Fibroblast of peridontal ligament (primary cell): Measurements from ENCODE around the gene KRTAP25-1.

Experiments used
- DNase-seq: peaks from one replicate; pipeline ENCODE4 v3.0.0-alpha.2; 2010; ENCODE audit errors: extremely low read depth

The KRTAP25-1 gene

DNA sequence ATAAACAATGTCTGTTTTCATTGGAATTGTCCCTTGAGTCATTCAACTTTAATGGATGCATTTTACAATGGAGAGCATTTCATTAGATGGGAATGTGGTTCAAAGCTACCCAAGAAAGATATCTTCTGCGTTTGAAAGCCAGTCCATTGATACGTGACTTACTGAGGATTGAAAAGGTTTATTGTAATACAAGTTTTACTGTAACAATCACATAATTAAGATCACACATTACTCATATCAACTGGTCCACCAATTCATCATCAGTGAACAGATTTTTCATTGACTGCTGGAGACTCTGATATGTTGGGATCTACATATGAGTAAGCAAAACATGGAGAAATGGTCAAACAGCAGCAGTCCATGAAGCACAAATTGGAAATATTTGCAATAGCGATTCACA is 39.4 kb downstream of the KRTAP25-1 start:
- no peak for DNase-seq

DNA sequence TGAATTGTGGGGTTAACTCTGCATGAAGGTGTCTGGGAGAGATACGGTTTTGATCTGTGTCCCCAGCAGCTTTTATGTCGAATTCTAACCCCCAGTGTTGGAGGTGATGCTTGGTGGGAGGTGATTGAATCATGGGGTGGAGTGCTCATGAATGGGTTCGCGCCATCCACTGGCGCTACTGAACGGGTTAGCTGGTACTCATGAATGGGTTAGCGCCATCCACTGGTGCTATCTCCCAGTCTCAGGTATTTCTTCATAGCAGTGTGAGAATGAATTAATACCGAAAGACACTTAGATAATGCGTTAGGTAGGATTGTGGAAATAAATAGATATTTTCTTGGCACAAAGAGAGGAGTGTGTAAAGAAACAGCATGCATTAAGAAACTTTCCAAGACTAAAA is 40.5 kb downstream of the KRTAP25-1 start:
- no peak for DNase-seq

DNA sequence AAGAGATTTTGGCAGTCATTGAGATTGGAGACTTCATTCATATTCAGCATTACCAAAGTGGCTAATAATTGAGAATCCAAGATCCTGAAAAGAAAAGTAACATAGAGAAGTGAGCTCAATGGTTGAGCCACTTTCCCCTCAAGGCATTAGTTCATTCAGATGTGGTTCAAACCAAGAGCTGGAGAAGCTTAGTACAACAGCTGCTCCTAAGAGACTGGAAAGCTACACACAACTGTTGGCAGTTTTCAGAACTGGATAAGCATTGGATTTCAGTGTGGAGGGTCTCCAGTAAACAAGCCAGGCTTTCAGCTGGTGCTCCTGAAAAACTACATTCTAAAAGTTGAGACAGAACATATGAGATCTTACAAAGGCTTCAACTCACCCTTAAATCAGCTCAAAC is 44.3 kb downstream of the KRTAP25-1 start:
- DNase-seq, result no peak

DNA sequence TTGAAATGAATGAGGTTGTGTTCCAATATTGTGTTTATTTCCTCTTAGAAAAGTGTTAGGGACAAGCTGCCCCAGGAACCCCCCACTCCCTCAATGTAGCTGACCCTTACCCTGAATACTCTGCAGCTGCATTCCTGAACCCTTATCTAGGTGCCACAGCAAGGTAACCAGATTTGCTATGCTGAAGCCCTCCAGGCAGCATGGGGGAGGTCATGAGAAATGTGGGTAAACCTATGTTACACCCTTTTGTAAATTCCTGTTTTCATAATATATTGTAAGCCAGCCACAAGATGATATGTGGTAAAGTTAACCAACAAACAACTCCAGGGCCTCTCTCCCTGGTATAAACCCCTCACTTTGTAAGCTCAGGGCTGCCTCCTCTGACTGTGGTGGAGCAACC is 45.6 kb downstream of the KRTAP25-1 start:
- DNase-seq, result no peak

DNA sequence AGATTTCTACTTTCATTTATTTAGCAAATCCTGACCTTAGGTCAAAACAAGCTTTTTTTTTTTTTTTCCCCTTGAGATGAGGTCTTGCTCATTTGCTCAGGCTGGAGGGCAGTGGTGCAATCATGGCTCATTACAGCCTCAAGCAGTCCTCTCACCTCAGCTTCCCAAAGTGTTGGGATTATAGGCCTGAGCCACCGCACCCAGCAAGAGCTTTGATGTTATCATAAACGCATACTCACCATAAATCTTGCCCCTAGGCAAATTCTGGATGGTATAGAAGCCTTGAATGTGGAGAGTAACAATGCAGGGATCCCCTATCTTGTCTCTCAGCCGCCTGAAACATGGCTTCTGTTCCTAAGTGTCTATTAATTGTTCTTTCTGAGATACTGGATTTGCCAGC is 48.7 kb downstream of the KRTAP25-1 start:
- no peak for DNase-seq
